Fibroblast of lung (primary cell): ENCODE data around the gene LATS2. TPM values are rescaled to one million over a fixed set of nuclear protein-coding genes. Genes with fewer than 3 reads are reported as not detected.
"Not testable (repeated sequence)": the region's sequence is repeated elsewhere in the genome, so short reads cannot be mapped to it uniquely, and the experiment has no call there.

ENCODE experiments used
- DNase-seq, 2 donors: peaks; one replicate each; pipeline versions ENCODE4 v3.0.0 to v3.0.0-alpha.2; 2010; ENCODE audit warnings: low read depth in 2 of 2
- H2AFZ ChIP-seq: 2 replicates; pipeline ENCODE4 v1.5.1; 2012; ENCODE audit warnings: low read length, control low read depth, inconsistent platforms
- H3K27ac ChIP-seq: 2 replicates; pipeline ENCODE4 v1.5.1; 2011; ENCODE audit warnings: low read length, control low read depth; ENCODE audit not compliant: insufficient read depth
- H3K27me3 ChIP-seq: 2 replicates; pipeline ENCODE4 v1.5.1; 2011; ENCODE audit warnings: mild to moderate bottlenecking, low read length; ENCODE audit not compliant: control insufficient read depth, insufficient read depth
- H3K36me3 ChIP-seq: 2 replicates; pipeline ENCODE4 v1.5.1; 2011; ENCODE audit warnings: low read length; ENCODE audit not compliant: control insufficient read depth, insufficient read depth
- H3K4me1 ChIP-seq: 2 replicates; pipeline ENCODE4 v1.5.1; 2011; ENCODE audit warnings: low read length; ENCODE audit not compliant: control insufficient read depth, insufficient read depth; ENCODE audit errors: extremely low read depth
- H3K4me2 ChIP-seq: 2 replicates; pipeline ENCODE4 v1.5.1; 2011; ENCODE audit warnings: low read length, control low read depth; ENCODE audit not compliant: insufficient read depth; ENCODE audit errors: extremely low read depth
- H3K4me3 ChIP-seq, 4 experiments: fragments of 200-600 bp in 1 of 4; sonication (generic) in 1 of 4; replicated peaks in 1 of 4; 2 replicates each; pipeline ENCODE4 v1.5.1; 2011 to 2016; ENCODE audit warnings: low read length in 4 of 4, low read depth in 3 of 4, mild to moderate bottlenecking in 3 of 4, control low read depth in 2 of 4, inconsistent platforms in 1 of 4, mixed read lengths in 1 of 4; ENCODE audit not compliant: insufficient read depth in 1 of 4; ENCODE audit errors: control extremely low read depth in 1 of 4
- H3K79me2 ChIP-seq: 2 replicates; pipeline ENCODE4 v1.5.1; 2012; ENCODE audit warnings: mild to moderate bottlenecking, low read length, inconsistent platforms; ENCODE audit not compliant: control insufficient read depth, insufficient read depth
- H3K9ac ChIP-seq: 2 replicates; pipeline ENCODE4 v1.5.1; 2011; ENCODE audit warnings: mild to moderate bottlenecking, low read length, control low read depth; ENCODE audit not compliant: insufficient read depth
- H3K9me3 ChIP-seq: 2 replicates; pipeline ENCODE4 v1.5.1; 2012; ENCODE audit warnings: low read depth, low read length; ENCODE audit not compliant: control insufficient read depth, insufficient read depth
- H4K20me1 ChIP-seq: 2 replicates; pipeline ENCODE4 v1.5.1; 2011; ENCODE audit warnings: low read length; ENCODE audit not compliant: control insufficient read depth, insufficient read depth; ENCODE audit errors: extremely low read depth
- CTCF ChIP-seq, 2 donors: IDR thresholded peaks in 1 of 2; conservative IDR thresholded peaks in 1 of 2; 1 replicate in 1 of 2; 2 replicates in 1 of 2; pipeline ENCODE4 v1.5.1; 2011 to 2012; ENCODE audit warnings: low read length in 2 of 2, control low read depth in 1 of 2, inconsistent platforms in 1 of 2, low read depth in 1 of 2, mild to moderate bottlenecking in 1 of 2
- EZH2 ChIP-seq: IDR thresholded peaks from 2 replicates; pipeline ENCODE4 v1.5.1; 2012; ENCODE audit warnings: low read length, control low read depth, mild to moderate bottlenecking; ENCODE audit errors: missing control alignments
- polyA plus RNA-seq, 2 donors: library from polyadenylated mRNA; depleted of rRNA in 1 of 2; stranded (reverse) in 1 of 2; unstranded in 1 of 2; fragments of >200 nt; gene quantifications; 2 replicates each; pipeline ENCODE4 v1.2.1, GENCODE V29; 2011 to 2012; ENCODE audit warnings: missing spikeins in 1 of 2
- total RNA-seq: library from RNA; depleted of rRNA; stranded (reverse); fragments of >200 nt; gene quantifications from 2 replicates; pipeline ENCODE4 v1.2.1, GENCODE V29; 2014

The LATS2 gene
- total and polyA plus RNA-seq, 2 donors (not counting 1 experiment from before 2014, with no cell fraction given), result 16.2 to 32.0 TPM

GRCh38 chr13:20942938-20943559 lies 118.3 kb downstream of the LATS2 start:
- no peaks in the 10 kb centered on the region for H3K36me3 ChIP-seq
- peaks cover 7% of the 10 kb centered on the region for H3K4me1 ChIP-seq
- no peak for DNase-seq
- H4K20me1 ChIP-seq, result no peaks in the 10 kb centered on the region
- peak overlapping the region; percentile 42 for H3K9ac ChIP-seq
- H3K4me2 ChIP-seq, result peak overlapping the region; percentile 92
- H3K27me3 ChIP-seq, result no peaks in the 10 kb centered on the region
- no peak for TF ChIP-seq CTCF (conservative IDR thresholded peaks at IDR 0.05 in 1 of 2, IDR thresholded peaks at IDR 0.05 in 1 of 2; ENCODE audit: low read depth in 1 of 2, low read length in 2 of 2)
- no peak for TF ChIP-seq EZH2
- peak overlapping the region; percentile 95 for H3K27ac ChIP-seq
- H3K79me2 ChIP-seq, result no peaks in the 10 kb centered on the region
- H3K4me3 ChIP-seq, result peak overlapping the region in 1 of 4 experiments; percentile 16
- H2AFZ ChIP-seq, result peak overlapping the region; percentile 55
- no peaks in the 10 kb centered on the region for H3K9me3 ChIP-seq

GRCh38 chr13:20940511-20940910 lies 120.9 kb downstream of the LATS2 start:
- H3K4me2 ChIP-seq, H3K27me3 ChIP-seq: not testable (repeated sequence)

GRCh38 chr13:20940083-20940482 lies 121.3 kb downstream of the LATS2 start:
- H3K4me2 ChIP-seq, result no peak overlapping the region

More at GRCh38 chr13:20940511-20940910, 120.9 kb downstream of the LATS2 start:
- not testable (repeated sequence) for H3K9ac ChIP-seq, H4K20me1 ChIP-seq, H3K79me2 ChIP-seq, H3K4me1 ChIP-seq, H3K27ac ChIP-seq, DNase-seq, H3K4me3 ChIP-seq, H3K9me3 ChIP-seq, H2AFZ ChIP-seq, H3K36me3 ChIP-seq

More at GRCh38 chr13:20940083-20940482, 121.3 kb downstream of the LATS2 start:
- H4K20me1 ChIP-seq, result no peaks in the 10 kb centered on the region
- H2AFZ ChIP-seq, result no peak overlapping the region
- H3K4me3 ChIP-seq, result no peak overlapping the region
- DNase-seq, result peak; percentile 47 to 67
- H3K9ac ChIP-seq, result no peak overlapping the region
- H3K79me2 ChIP-seq, result no peaks in the 10 kb centered on the region
- TF ChIP-seq CTCF (conservative IDR thresholded peaks at IDR 0.05 in 1 of 2, IDR thresholded peaks at IDR 0.05 in 1 of 2; ENCODE audit: low read depth in 1 of 2, low read length in 2 of 2), result no peak
- no peak for TF ChIP-seq EZH2
- H3K4me1 ChIP-seq, result peaks cover 7% of the 10 kb centered on the region
- no peaks in the 10 kb centered on the region for H3K36me3 ChIP-seq
- H3K27ac ChIP-seq, result no peak overlapping the region
- no peaks in the 10 kb centered on the region for H3K9me3 ChIP-seq
- no peaks in the 10 kb centered on the region for H3K27me3 ChIP-seq
